HG03442 (cell line): ENCODE data around the gene B3GNT4.
"Not testable (repeated sequence)": the region's sequence is repeated elsewhere in the genome, so short reads cannot be mapped to it uniquely, and the experiment has no call there.

Experiments used
- ATAC-seq: cut with Tn5 transposase; IDR thresholded peaks from one replicate; pipeline ENCODE4 v1.9.1; 2021; ENCODE audit warnings: mild to moderate bottlenecking, moderate library complexity; ENCODE audit not compliant: unreplicated experiment

The B3GNT4 gene

GRCh38 chr12:122203301-122204166, at the start of gene B3GNT4:
Gene B3GNT4, plus strand, starts transcription at chr12:122203709. Its CDS starts 910 bp downstream, at chr12:122204619.
- no peak for ATAC-seq

- no peak for ATAC-seq
Measured at GRCh38 chr12:122155705-122156104, 47.8 kb upstream of the B3GNT4 start.

GRCh38 chr12:122158700-122159285, 44.7 kb upstream of the B3GNT4 start:
- ATAC-seq = no peak

- no peak for ATAC-seq
Measured at GRCh38 chr12:122159882-122160281, 43.6 kb upstream of the B3GNT4 start.

GRCh38 chr12:122160761-122161160, 42.7 kb upstream of the B3GNT4 start:
- ATAC-seq = no peak

GRCh38 chr12:122161682-122162081, 41.8 kb upstream of the B3GNT4 start:
- no peak for ATAC-seq

- no peak for ATAC-seq
Measured at GRCh38 chr12:122162976-122163375, 40.5 kb upstream of the B3GNT4 start.

- peak; percentile 45 for ATAC-seq
Measured at GRCh38 chr12:122166422-122167349, 36.8 kb upstream of the B3GNT4 start.

- ATAC-seq = no peak
Measured at GRCh38 chr12:122167356-122167925, 36.1 kb upstream of the B3GNT4 start.

- no peak for ATAC-seq
Measured at GRCh38 chr12:122168492-122168891, 35.0 kb upstream of the B3GNT4 start.

GRCh38 chr12:122171399-122171798, 32.1 kb upstream of the B3GNT4 start:
- no peak for ATAC-seq

GRCh38 chr12:122172262-122172939, 31.1 kb upstream of the B3GNT4 start:
- no peak for ATAC-seq

- ATAC-seq = no peak
Measured at GRCh38 chr12:122174155-122174845, 29.2 kb upstream of the B3GNT4 start, which contains the start of gene IL31. Gene IL31, minus strand, starts transcription at chr12:122174221. Its CDS starts 49 bp downstream, at chr12:122174172.

- ATAC-seq = not testable (repeated sequence)
Measured at GRCh38 chr12:122176473-122176872, 27.0 kb upstream of the B3GNT4 start.

GRCh38 chr12:122182887-122183587, 20.5 kb upstream of the B3GNT4 start, which contains the start of gene LRRC43:
Gene LRRC43, plus strand, starts transcription at chr12:122183123. Its CDS starts 22 bp downstream, at chr12:122183145.
- no peak for ATAC-seq

- ATAC-seq = no peak
Measured at GRCh38 chr12:122183588-122183940, 19.9 kb upstream of the B3GNT4 start.

GRCh38 chr12:122184517-122184916, 19.0 kb upstream of the B3GNT4 start:
- no peak for ATAC-seq

- ATAC-seq = no peak
Measured at GRCh38 chr12:122185079-122185478, 18.4 kb upstream of the B3GNT4 start.

GRCh38 chr12:122185494-122186082, 17.9 kb upstream of the B3GNT4 start:
- no peak for ATAC-seq
